Uterine smooth muscle cell (primary cell): ENCODE measurements around the gene FAM83G. TPM values are rescaled to one million over a fixed set of nuclear protein-coding genes. Genes with fewer than 3 reads are reported as not detected.

Experiments used
- total RNA-seq: library from RNA; depleted of rRNA; stranded (reverse); fragments of >200 nt; gene quantifications from 2 replicates; pipeline ENCODE4 v1.2.3, GENCODE V29; 2014

FAM83G gene
- 19.1 and 22.4 TPM in 2 replicates for total RNA-seq

GRCh38 chr17:19004421-19005136 lies at the start of gene FAM83G:
TSS of gene FAM83G (minus strand) at chr17:19004764. CDS start at chr17:19004041, 723 bp downstream.

GRCh38 chr17:19046782-19047375 lies 42.3 kb upstream of the FAM83G start, which contains the start of gene GRAP:
TSS of gene GRAP (minus strand) at chr17:19046957. CDS start at chr17:19046926, 31 bp downstream.

GRCh38 chr17:18951941-18952842 lies 52.4 kb downstream of the FAM83G start, which contains the start of gene SLC5A10:
TSS of gene SLC5A10 (plus strand) at chr17:18952165. CDS start at chr17:18952206, 41 bp downstream.

Other genes with a start within 250 kb of the FAM83G start
- 99.5 and 131 TPM in 2 replicates for gene TVP23B, start 223.6 kb downstream of the FAM83G start, total RNA-seq
- gene PRPSAP2, start 146.6 kb downstream of the FAM83G start, total RNA-seq: 50.6 and 50.9 TPM in 2 replicates
- gene SLC5A10, start 52.6 kb downstream of the FAM83G start, total RNA-seq: under 0.01 TPM in 1 of 2 replicates, not detected in the other
- gene GRAP, start 42.2 kb upstream of the FAM83G start, total RNA-seq: under 0.01 and 0.11 TPM in 2 replicates
- not detected in 2 replicates for gene GRAPL, start 122.8 kb upstream of the FAM83G start, total RNA-seq
- 29.2 and 34.2 TPM in 2 replicates for gene EPN2, start 232.6 kb upstream of the FAM83G start, total RNA-seq